ENCODE results near the gene SPAG16.

DNA sequence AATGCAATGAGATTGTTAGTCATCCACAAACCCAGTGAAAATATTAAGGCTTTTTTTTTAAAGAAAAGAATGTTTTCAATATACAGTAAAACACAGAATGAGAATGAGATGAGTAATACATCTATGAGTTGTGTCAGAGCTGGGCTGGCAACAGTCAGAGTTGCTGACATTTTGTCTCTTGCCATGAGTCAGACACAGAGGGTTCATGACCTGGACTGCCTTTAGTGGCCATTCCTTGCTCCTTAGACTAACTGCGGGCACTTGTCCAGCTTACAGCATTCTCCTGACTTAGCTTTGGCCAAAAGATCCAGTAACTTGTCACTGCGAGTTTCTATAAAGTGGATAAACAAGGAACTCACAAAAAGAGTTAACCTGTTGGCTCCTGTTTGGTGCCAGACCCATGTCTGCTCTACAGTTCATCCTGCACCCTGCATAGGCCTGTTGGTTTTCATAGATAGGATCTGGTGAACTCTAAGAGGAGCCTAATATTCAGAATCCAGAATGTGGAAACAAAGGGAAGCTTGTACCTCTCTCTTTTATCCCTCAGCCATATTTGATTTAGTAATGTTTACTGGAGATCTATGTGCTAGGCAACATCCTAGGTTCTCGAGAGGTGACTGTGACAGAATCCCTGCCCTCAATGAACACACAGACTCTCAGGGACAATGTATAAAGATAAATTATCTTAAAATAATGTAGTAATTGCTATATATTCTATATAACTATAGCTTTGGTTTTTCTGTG is 735.1 kb downstream of the SPAG16 start:
- TF ChIP-seq, protein P1, sequence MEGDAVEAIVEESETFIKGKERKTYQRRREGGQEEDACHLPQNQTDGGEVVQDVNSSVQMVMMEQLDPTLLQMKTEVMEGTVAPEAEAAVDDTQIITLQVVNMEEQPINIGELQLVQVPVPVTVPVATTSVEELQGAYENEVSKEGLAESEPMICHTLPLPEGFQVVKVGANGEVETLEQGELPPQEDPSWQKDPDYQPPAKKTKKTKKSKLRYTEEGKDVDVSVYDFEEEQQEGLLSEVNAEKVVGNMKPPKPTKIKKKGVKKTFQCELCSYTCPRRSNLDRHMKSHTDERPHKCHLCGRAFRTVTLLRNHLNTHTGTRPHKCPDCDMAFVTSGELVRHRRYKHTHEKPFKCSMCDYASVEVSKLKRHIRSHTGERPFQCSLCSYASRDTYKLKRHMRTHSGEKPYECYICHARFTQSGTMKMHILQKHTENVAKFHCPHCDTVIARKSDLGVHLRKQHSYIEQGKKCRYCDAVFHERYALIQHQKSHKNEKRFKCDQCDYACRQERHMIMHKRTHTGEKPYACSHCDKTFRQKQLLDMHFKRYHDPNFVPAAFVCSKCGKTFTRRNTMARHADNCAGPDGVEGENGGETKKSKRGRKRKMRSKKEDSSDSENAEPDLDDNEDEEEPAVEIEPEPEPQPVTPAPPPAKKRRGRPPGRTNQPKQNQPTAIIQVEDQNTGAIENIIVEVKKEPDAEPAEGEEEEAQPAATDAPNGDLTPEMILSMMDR (IDR thresholded peaks at IDR 0.05), result no peak
- no peak for TF ChIP-seq ZFX (IDR thresholded peaks at IDR 0.05; ENCODE audit: borderline replicate concordance)

Measured in 22Rv1 (cell line).